GM23248 (cell line): ENCODE measurements around the gene PTPN14.

Experiments
- EZH2 ChIP-seq: fragments of 200-600 bp; sonication (generic); IDR thresholded peaks from 2 replicates; pipeline ENCODE4 v1.6.1; 2018; ENCODE audit warnings: antibody characterized with exemption, mild to moderate bottlenecking; ENCODE audit not compliant: insufficient read depth, poor library complexity, severe bottlenecking
- EZH2phosphoT487 ChIP-seq: fragments of 200-600 bp; sonication (generic); IDR thresholded peaks from 2 replicates; pipeline ENCODE4 v1.6.1; 2018; ENCODE audit warnings: antibody characterized with exemption, moderate library complexity, mild to moderate bottlenecking, low read depth; ENCODE audit not compliant: insufficient read depth

- no peak for TF ChIP-seq EZH2phosphoT487
- TF ChIP-seq EZH2 = no peak
These were observed 115.5 kb downstream of the PTPN14 start for GRCh38 chr1:214435867-214436266.
